Stomach (tissue), 4 donors: ENCODE results near the gene TUBB2A.

Experiments used
- POLR2A ChIP-seq, 4 donors: fragments of 450-650 bp; IDR thresholded peaks; one replicate each; pipeline ENCODE4 v1.6.1; 2016; ENCODE audit warnings: antibody characterized with exemption in 4 of 4, control low read depth in 2 of 4, mild to moderate bottlenecking in 1 of 4, moderate library complexity in 1 of 4
- POLR2AphosphoS5 ChIP-seq, 3 donors: sonication (generic); formaldehyde crosslinking; IDR thresholded peaks; one replicate each; pipeline ENCODE4 v1.6.1; 2016; ENCODE audit warnings: antibody characterized with exemption in 3 of 3
- TF ChIP-seq, protein P1 (sequence below), 7 experiments: fragments of 450-650 bp in 4 of 7; fragments of 200-600 bp in 3 of 7; sonication (generic) in 3 of 7; IDR thresholded peaks; one replicate each; pipeline ENCODE4 v1.5.1; 2016 to 2019; ENCODE audit warnings: antibody characterized with exemption in 7 of 7, control low read depth in 2 of 7, mild to moderate bottlenecking in 1 of 7

DNA sequence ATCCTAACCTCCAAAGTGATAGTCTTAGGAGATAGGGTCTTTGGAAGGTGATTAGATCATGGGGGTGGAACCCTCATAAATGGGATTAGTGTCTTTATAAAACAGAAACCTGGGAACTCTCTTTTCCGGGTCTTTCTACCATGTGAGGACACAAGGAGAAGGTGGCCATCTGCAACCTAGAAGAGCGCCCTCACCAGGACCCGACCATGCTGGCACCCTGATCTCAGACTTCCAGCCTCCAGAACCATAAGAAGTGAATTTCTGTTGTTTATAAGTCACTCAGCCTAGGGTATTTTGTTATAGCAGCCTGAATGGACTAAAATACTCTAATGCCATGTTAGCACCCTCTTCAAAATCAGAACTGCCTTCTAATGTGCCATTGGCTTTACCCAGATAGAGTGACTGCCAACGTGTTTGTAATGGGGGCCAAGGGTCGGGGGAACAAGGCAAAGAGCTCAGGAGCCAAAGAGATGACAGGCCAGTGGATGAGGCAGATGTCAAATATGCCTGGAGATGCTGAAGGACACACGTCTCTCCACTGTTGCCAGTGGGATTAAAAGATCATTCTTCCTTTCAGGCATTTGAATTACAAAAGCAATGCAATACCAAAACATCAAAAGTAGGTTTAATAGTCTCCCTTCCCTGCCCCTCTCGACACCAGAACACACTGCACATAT, 49.1 kb upstream of the TUBB2A start:
- TF ChIP-seq, protein P1, sequence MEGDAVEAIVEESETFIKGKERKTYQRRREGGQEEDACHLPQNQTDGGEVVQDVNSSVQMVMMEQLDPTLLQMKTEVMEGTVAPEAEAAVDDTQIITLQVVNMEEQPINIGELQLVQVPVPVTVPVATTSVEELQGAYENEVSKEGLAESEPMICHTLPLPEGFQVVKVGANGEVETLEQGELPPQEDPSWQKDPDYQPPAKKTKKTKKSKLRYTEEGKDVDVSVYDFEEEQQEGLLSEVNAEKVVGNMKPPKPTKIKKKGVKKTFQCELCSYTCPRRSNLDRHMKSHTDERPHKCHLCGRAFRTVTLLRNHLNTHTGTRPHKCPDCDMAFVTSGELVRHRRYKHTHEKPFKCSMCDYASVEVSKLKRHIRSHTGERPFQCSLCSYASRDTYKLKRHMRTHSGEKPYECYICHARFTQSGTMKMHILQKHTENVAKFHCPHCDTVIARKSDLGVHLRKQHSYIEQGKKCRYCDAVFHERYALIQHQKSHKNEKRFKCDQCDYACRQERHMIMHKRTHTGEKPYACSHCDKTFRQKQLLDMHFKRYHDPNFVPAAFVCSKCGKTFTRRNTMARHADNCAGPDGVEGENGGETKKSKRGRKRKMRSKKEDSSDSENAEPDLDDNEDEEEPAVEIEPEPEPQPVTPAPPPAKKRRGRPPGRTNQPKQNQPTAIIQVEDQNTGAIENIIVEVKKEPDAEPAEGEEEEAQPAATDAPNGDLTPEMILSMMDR (IDR thresholded peaks at IDR 0.05), result no peak
- TF ChIP-seq POLR2AphosphoS5 (IDR thresholded peaks at IDR 0.05), result no peak
- no peak for TF ChIP-seq POLR2A (IDR thresholded peaks at IDR 0.05)
